Ishikawa (cell line): ENCODE data around the gene GCSH.

Source experiments
- CEBPB ChIP-seq: IDR thresholded peaks from 2 replicates; pipeline ENCODE4 v1.6.1; 2012
- CREB1 ChIP-seq: IDR thresholded peaks from 2 replicates; pipeline ENCODE4 v1.6.1; 2012; ENCODE audit warnings: low read depth
- RAD21 ChIP-seq: IDR thresholded peaks from 2 replicates; pipeline ENCODE4 v1.6.1; 2012; ENCODE audit warnings: low read depth
- TEAD4 ChIP-seq: IDR thresholded peaks from 2 replicates; pipeline ENCODE4 v1.6.1; 2012

GRCh38 chr16:81142864-81143263 lies 46.7 kb upstream of the GCSH start:
- no peak for TF ChIP-seq TEAD4
- no peak for TF ChIP-seq CEBPB
- TF ChIP-seq RAD21 = no peak
- TF ChIP-seq CREB1 = no peak
